Left ventricle myocardium inferior (tissue), 1 donor: ENCODE data around the gene NKD1. TPM values are rescaled to one million over a fixed set of nuclear protein-coding genes. Genes with fewer than 3 reads are reported as not detected.

Source experiments
- DNase-seq: peaks from one replicate; pipeline ENCODE4 v3.0.0-alpha.2; 2020
- H3K27ac ChIP-seq: fragments of 200-600 bp; replicated peaks from 2 replicates; pipeline ENCODE4 v1.8.0; 2021
- H3K27me3 ChIP-seq: fragments of 200-600 bp; 2 replicates; pipeline ENCODE4 v1.8.0; 2021; ENCODE audit warnings: low read depth
- H3K36me3 ChIP-seq: fragments of 200-600 bp; 2 replicates; pipeline ENCODE4 v1.8.0; 2021
- H3K4me1 ChIP-seq: fragments of 200-600 bp; 2 replicates; pipeline ENCODE4 v1.8.0; 2021
- H3K4me3 ChIP-seq: fragments of 200-600 bp; 2 replicates; pipeline ENCODE4 v1.8.0; 2021; ENCODE audit warnings: mild to moderate bottlenecking, moderate library complexity
- H3K9me3 ChIP-seq: fragments of 200-600 bp; replicated peaks from 2 replicates; pipeline ENCODE4 v1.8.0; 2021
- intact Hi-C: fragments of 100-400 bp; cut with micrococcal nuclease; formaldehyde crosslinking; loops from one replicate; pipeline ENCODE4 v1.11.0; 2022
- total RNA-seq: library from RNA; stranded (reverse); fragmentation: NEBNext Ultra II Directional; extraction: Animal tissue kit (Norgen Biotek cat#: 25700); gene quantifications from one replicate; pipeline ENCODE4 v1.2.1, GENCODE V29; 2021
- TF ChIP-seq, protein P1 (sequence below): fragments of 200-600 bp; IDR thresholded peaks from 2 replicates; pipeline ENCODE4 v1.8.0; 2021; ENCODE audit warnings: antibody characterized with exemption, mild to moderate bottlenecking, borderline replicate concordance
- donor health status: DM: no; HTN: yes; CAD: no; lungs with severe emphysema.

The NKD1 gene
- total RNA-seq, 1 donor from 2014 or later: 1.5 TPM

DNA sequence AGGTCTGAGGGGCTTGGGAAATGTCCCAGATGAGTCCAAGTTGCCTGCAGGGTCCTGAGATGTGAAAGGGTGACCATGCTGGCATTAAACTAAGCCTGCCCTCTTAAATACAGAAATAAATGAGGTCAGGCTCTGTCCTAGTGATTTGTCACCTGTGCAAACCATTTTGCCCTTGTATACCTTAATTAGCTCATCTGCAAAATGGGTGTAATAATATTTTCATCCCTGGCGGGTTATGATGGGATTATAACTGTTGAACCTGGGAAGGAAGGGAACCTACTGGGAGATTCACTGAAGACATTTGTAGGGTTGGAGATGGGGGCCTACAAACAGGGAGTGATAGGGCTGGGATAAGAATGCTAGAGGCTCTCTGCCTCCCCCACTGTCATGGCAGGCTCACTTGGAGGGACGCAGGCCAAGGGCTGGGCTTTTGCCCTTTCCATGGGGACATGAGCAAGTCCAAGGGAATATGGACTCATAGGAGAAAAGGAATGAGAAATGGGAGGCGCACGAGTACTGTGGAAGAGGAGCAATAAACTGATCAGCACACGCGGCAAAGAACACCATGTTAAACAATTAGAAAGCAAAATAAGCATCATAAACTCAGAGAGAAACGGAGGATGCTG lies 4.4 kb downstream of the NKD1 start:
- TF ChIP-seq, protein P1, sequence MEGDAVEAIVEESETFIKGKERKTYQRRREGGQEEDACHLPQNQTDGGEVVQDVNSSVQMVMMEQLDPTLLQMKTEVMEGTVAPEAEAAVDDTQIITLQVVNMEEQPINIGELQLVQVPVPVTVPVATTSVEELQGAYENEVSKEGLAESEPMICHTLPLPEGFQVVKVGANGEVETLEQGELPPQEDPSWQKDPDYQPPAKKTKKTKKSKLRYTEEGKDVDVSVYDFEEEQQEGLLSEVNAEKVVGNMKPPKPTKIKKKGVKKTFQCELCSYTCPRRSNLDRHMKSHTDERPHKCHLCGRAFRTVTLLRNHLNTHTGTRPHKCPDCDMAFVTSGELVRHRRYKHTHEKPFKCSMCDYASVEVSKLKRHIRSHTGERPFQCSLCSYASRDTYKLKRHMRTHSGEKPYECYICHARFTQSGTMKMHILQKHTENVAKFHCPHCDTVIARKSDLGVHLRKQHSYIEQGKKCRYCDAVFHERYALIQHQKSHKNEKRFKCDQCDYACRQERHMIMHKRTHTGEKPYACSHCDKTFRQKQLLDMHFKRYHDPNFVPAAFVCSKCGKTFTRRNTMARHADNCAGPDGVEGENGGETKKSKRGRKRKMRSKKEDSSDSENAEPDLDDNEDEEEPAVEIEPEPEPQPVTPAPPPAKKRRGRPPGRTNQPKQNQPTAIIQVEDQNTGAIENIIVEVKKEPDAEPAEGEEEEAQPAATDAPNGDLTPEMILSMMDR: no peak
- no peak overlapping the region for H3K4me3 ChIP-seq
- intact Hi-C loops: no loop called here
- no peaks in the 10 kb centered on the region for H3K36me3 ChIP-seq
- H3K27me3 ChIP-seq: peaks cover 38% of the 10 kb centered on the region
- H3K27ac ChIP-seq: no peak overlapping the region
- peaks cover 14% of the 10 kb centered on the region for H3K4me1 ChIP-seq
- DNase-seq: no peak
- peaks cover 7% of the 10 kb centered on the region for H3K9me3 ChIP-seq

DNA sequence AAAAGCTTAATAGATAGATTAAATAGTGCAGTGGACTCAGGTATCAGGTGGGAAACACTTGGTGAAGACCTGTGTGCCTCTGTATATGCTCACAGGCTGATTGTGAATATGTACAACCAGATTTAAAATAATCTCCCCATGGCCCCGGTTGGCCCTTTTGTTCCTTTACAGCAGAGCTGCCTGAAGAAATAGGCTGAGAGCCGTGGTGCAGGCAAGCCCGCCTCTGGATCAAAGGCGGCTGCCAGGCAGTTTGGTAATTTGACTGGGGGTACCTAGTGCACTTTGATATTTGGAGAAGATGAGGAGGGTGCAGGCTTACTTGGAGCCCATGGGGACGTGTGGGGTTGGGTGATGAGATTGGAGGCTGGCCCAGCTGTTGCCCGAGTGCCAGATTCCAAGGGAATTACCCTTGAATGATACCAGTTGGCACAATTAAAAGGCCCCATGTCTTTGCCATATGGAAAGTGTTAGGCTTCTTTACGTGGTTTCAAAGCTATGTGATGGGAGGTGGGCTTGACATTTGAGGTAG lies 5.0 kb downstream of the NKD1 start:
- H3K4me1 ChIP-seq: peaks cover 10% of the 10 kb centered on the region
- intact Hi-C loops: no loop called here

DNA sequence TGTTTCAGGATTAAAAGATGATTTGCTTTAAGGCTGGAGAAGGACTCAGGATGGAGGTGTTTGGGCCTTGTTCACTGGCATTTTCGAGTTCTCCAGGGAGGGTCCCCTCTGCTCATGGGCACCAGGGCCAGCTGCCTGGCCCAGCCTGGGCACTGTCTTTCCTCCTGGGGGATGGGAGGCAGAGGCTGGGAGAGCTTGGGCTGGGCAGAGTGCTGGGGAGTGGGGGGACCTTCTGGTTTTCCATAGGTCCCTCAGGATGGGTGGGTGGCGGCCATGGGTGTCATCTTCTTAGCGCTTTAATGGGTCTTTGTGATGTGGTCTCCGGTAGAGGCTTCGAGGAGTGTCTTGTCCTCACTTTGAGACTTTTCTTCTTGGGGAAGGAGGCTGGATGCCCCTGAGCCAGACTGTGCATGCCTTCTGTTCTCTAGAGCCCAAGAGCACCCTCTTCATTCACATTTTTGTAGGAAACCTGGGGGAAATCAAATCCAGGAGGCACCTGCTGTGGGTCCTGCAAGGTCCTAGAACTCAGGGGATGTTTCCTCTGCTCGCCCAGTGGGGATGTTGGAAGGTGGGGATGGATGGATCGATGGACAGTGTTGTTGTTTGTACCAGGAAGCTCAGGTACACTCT lies 5.7 kb downstream of the NKD1 start:
- H3K27me3 ChIP-seq: peaks cover 28% of the 10 kb centered on the region
- peaks cover 7% of the 10 kb centered on the region for H3K9me3 ChIP-seq
- no peaks in the 10 kb centered on the region for H3K36me3 ChIP-seq
- peaks cover 4% of the 10 kb centered on the region for H3K4me1 ChIP-seq
- no peak overlapping the region for H3K27ac ChIP-seq
- TF ChIP-seq, protein P1: no peak
- intact Hi-C loops: no loop called here
- no peak for DNase-seq
- H3K4me3 ChIP-seq: no peak overlapping the region

More for the DNA sequence above, 5.0 kb downstream of the NKD1 start:
- TF ChIP-seq, protein P1: no peak
- DNase-seq: no peak
- Histone ChIP-seq H3K27ac (no peak overlapping the region), H3K27me3 (peaks cover 33% of the 10 kb centered on the region), H3K36me3 (no peaks in the 10 kb centered on the region), H3K4me3 (no peak overlapping the region), H3K9me3 (peaks cover 7% of the 10 kb centered on the region)

DNA sequence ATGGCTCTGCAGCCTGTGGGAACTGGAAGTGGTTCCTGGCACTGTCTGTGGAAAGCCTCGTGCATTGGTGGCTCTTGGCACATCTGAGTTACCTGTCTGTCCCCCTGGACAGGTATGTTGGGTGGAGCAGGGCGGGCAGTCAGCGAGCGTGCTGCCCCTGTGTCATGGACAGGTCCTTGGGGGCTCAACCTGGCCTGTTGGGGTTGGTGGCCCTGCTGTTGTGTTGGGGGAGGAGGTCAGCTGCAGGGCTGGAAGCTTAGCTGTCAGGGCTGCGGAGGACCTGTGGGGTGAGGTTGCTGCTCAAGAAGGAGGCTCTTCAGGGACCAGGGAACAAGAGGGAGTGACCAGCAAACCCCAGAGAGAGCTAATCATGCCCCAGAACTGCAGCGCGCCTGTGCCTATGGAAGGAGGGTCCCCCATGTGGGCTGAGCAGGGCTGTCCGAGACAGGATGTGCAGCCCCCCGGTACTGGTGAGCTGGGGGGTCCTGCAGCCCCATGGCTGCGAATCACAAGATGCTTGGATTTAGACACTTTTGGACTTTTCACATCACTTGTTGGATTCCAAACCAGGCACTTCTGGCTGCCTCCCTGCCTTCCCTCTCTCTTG lies 7.2 kb downstream of the NKD1 start:
- intact Hi-C loops: no loop called here
- TF ChIP-seq, protein P1: no peak
- Histone ChIP-seq H3K36me3 (no peaks in the 10 kb centered on the region), H3K27ac (no peak overlapping the region), H3K4me3 (no peak overlapping the region), H3K9me3 (peaks cover 7% of the 10 kb centered on the region), H3K4me1 (no peaks in the 10 kb centered on the region), H3K27me3 (peaks cover 15% of the 10 kb centered on the region)
- no peak for DNase-seq

DNA sequence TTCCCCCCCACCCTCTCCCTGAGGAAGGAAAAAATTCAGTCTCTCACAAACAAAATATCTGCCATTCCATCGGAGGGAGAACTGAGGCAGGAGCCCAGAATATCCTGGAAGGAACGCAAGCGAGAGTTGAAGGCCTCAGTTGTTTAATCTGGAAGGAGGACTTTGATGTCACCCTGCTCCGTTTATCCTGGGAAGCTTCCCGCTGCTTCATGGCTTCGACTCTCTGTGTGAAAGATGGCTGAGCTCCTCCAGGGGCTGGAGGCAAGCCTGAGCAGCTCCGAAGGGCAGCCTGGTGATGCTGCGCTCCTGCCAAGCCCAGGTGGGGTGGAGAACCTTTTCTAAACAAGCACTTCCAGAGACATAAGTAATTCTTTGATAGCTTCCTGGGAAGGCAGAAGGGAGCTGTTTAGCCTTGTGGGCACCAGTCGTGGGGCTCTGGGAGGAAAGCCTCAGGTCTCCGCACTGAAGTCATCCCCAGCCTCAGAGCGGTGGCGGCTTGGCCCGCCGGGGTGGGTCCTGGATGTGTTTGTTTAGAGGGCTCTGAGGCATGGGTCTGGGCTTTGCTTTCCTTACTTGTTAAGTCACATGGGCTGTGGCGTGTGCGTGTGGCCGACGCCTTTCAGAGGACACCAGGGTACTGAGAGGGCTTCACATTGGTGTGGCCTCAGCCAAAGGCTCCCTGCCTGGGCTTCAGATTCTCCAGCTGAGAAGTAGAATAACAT lies 7.9 kb downstream of the NKD1 start:
- H3K27me3 ChIP-seq: peaks cover 13% of the 10 kb centered on the region
- no peak overlapping the region for H3K27ac ChIP-seq
- H3K4me3 ChIP-seq: no peak overlapping the region
- DNase-seq: no peak
- no peaks in the 10 kb centered on the region for H3K4me1 ChIP-seq
- no peaks in the 10 kb centered on the region for H3K36me3 ChIP-seq
- intact Hi-C loops: no loop called here
- peaks cover 7% of the 10 kb centered on the region for H3K9me3 ChIP-seq
- TF ChIP-seq, protein P1: no peak
